GM23338 (cell line): ENCODE measurements around the gene MYOF. TPM values are rescaled to one million over a fixed set of nuclear protein-coding genes. Genes with fewer than 3 reads are reported as not detected.

ENCODE experiments used
- ATAC-seq: fragments of 200-7000 bp; cut with Tn5 transposase; 3 replicates; pipeline ENCODE4 v1.9.1; 2020
- DNase-seq: peaks from one replicate; pipeline ENCODE4 v3.0.0-alpha.2; 2015; ENCODE audit warnings: low spot score
- H2AFZ ChIP-seq: fragments of 200-600 bp; sonication (generic); 2 replicates; pipeline ENCODE4 v1.8.0; 2016; ENCODE audit warnings: antibody characterized with exemption, mild to moderate bottlenecking, moderate library complexity
- H3F3A ChIP-seq: fragments of 200-600 bp; sonication (generic); replicated peaks from 2 replicates; pipeline ENCODE4 v1.8.0; 2017; ENCODE audit warnings: antibody characterized with exemption, mixed run types, low read depth
- H3K27ac ChIP-seq: fragments of 200-600 bp; sonication (generic); 2 replicates; pipeline ENCODE4 v1.6.1; 2016; ENCODE audit warnings: low read depth
- H3K27me3 ChIP-seq: fragments of 200-600 bp; sonication (generic); 2 replicates; pipeline ENCODE4 v1.8.0; 2016; ENCODE audit warnings: mild to moderate bottlenecking, mixed run types, moderate library complexity; ENCODE audit not compliant: insufficient read depth
- H3K36me3 ChIP-seq: fragments of 200-600 bp; sonication (generic); 2 replicates; pipeline ENCODE4 v1.8.0; 2016; ENCODE audit warnings: mild to moderate bottlenecking; ENCODE audit not compliant: insufficient read depth
- H3K4me1 ChIP-seq: fragments of 200-600 bp; sonication (generic); 2 replicates; pipeline ENCODE4 v1.8.0; 2016; ENCODE audit warnings: mild to moderate bottlenecking, moderate library complexity; ENCODE audit not compliant: insufficient read depth
- H3K4me2 ChIP-seq: fragments of 200-600 bp; sonication (generic); 2 replicates; pipeline ENCODE4 v1.7.1; 2017; ENCODE audit warnings: mixed run types
- H3K4me3 ChIP-seq: fragments of 200-600 bp; sonication (generic); 2 replicates; pipeline ENCODE4 v1.6.1; 2016; ENCODE audit warnings: mixed run types
- H3K79me2 ChIP-seq: fragments of 200-600 bp; sonication (generic); replicated peaks from 2 replicates; pipeline ENCODE4 v1.8.0; 2017; ENCODE audit warnings: mild to moderate bottlenecking; ENCODE audit not compliant: insufficient read depth
- H3K9me2 ChIP-seq: fragments of 200-600 bp; sonication (generic); 2 replicates; pipeline ENCODE4 v1.8.0; 2017; ENCODE audit not compliant: insufficient read depth
- H4K20me1 ChIP-seq: fragments of 200-600 bp; sonication (generic); replicated peaks from 2 replicates; pipeline ENCODE4 v1.8.0; 2017; ENCODE audit warnings: mild to moderate bottlenecking; ENCODE audit not compliant: insufficient read depth
- H3K27ac Mint-ChIP-seq: 2 replicates; pipeline ENCODE4 v1.8.0; 2020; ENCODE audit warnings: inconsistent platforms, mild to moderate bottlenecking, moderate library complexity, mixed read lengths
- H3K27me3 Mint-ChIP-seq: 3 replicates; pipeline ENCODE4 v1.8.0; 2022; ENCODE audit warnings: low read depth, mild to moderate bottlenecking, moderate library complexity, mixed read lengths, inconsistent platforms; ENCODE audit not compliant: insufficient read depth, poor library complexity
- H3K36me3 Mint-ChIP-seq: 3 replicates; pipeline ENCODE4 v1.8.0; 2021; ENCODE audit warnings: low read depth, mild to moderate bottlenecking, inconsistent platforms, moderate library complexity, mixed read lengths
- H3K4me1 Mint-ChIP-seq: 3 replicates; pipeline ENCODE4 v1.8.0; 2020; ENCODE audit warnings: mild to moderate bottlenecking, inconsistent platforms, mixed read lengths
- H3K4me3 Mint-ChIP-seq: 3 replicates; pipeline ENCODE4 v1.8.0; 2021; ENCODE audit warnings: moderate library complexity, mild to moderate bottlenecking, inconsistent platforms, mixed read lengths
- H3K9me3 Mint-ChIP-seq: 3 replicates; pipeline ENCODE4 v1.8.0; 2020; ENCODE audit warnings: moderate library complexity, mild to moderate bottlenecking, inconsistent platforms, mixed read lengths
- CREB1 ChIP-seq: fragments of 250-450 bp; sonication (Bioruptor Pico); IDR thresholded peaks from 2 replicates; pipeline ENCODE4 v1.5.0; 2020; ENCODE audit warnings: low read depth, mild to moderate bottlenecking, moderate library complexity
- CTCF ChIP-seq, 2 experiments: fragments of 200-600 bp in 1 of 2; sonication (generic) in 1 of 2; conservative IDR thresholded peaks; 2 replicates each; pipeline versions ENCODE4 v1.5.1 to v1.6.1; 2016 to 2017; ENCODE audit warnings: antibody characterized with exemption in 2 of 2, low read depth in 2 of 2, mild to moderate bottlenecking in 2 of 2, moderate library complexity in 1 of 2
- ETS1 ChIP-seq: IDR thresholded peaks from 2 replicates; pipeline ENCODE4 v1.6.1; 2016; ENCODE audit warnings: antibody characterized with exemption
- EZH2phosphoT487 ChIP-seq: fragments of 200-600 bp; sonication (generic); IDR thresholded peaks from one replicate; pipeline ENCODE4 v1.8.1; 2018; ENCODE audit warnings: antibody characterized with exemption; ENCODE audit not compliant: unreplicated experiment
- JUNB ChIP-seq: IDR thresholded peaks from one replicate; pipeline ENCODE4 v1.6.1; 2016; ENCODE audit warnings: antibody characterized with exemption; ENCODE audit not compliant: unreplicated experiment
- NANOG ChIP-seq: IDR thresholded peaks from 2 replicates; pipeline ENCODE4 v1.6.1; 2016; ENCODE audit warnings: antibody characterized with exemption, borderline replicate concordance
- POLR2AphosphoS5 ChIP-seq: IDR thresholded peaks from 2 replicates; pipeline ENCODE4 v1.6.1; 2016; ENCODE audit warnings: antibody characterized with exemption, low read depth
- STAT1 ChIP-seq: IDR thresholded peaks from one replicate; pipeline ENCODE4 v1.6.1; 2016; ENCODE audit warnings: antibody characterized with exemption; ENCODE audit not compliant: unreplicated experiment
- ZNF114 ChIP-seq: fragments of 250-450 bp; sonication (Bioruptor Pico); IDR thresholded peaks from 2 replicates; pipeline ENCODE4 v1.5.0; 2020; ENCODE audit warnings: mild to moderate bottlenecking, moderate library complexity
- ZNF462 ChIP-seq: fragments of 250-450 bp; sonication (Bioruptor Pico); IDR thresholded peaks from 2 replicates; pipeline ENCODE4 v1.5.0; 2020; ENCODE audit warnings: mild to moderate bottlenecking, moderate library complexity
- polyA plus RNA-seq: library from polyadenylated mRNA; unstranded; fragments of >200 nt; fragmentation: Nextera tagmentation; extraction: Ambion mirVana; gene quantifications from 2 replicates; pipeline ENCODE4 v1.2.1, GENCODE V29; 2016
- total RNA-seq: library from RNA; depleted of rRNA; stranded (reverse); fragments of >200 nt; shearing (Covaris generic); gene quantifications from 2 replicates; pipeline ENCODE4 v1.2.3, GENCODE V29; 2014
- TF ChIP-seq, protein P1 (sequence below): IDR thresholded peaks from one replicate; pipeline ENCODE4 v1.6.1; 2018; ENCODE audit warnings: antibody characterized with exemption; ENCODE audit not compliant: unreplicated experiment

Gene MYOF
- total and polyA plus RNA-seq, 2 experiments from 2014 or later = 0.82 to 1.4 TPM

GRCh38 chr10:93509816-93510215 lies 27.7 kb upstream of the MYOF start:
- H3K4me2 ChIP-seq = no peak overlapping the region
- H2AFZ ChIP-seq = no peak overlapping the region
- H3K4me3 ChIP-seq = no peak overlapping the region
- H3K27ac ChIP-seq = no peak overlapping the region
- Mint-ChIP-seq H3K27me3 (peaks cover 2% of the 10 kb centered on the region), H3K4me1 (peaks cover 3% of the 10 kb centered on the region; the same call in 1 of the 3 replicates), H3K4me3 (no peak overlapping the region), H3K36me3 (peaks cover 25% of the 10 kb centered on the region), H3K9me3 (no peaks in the 10 kb centered on the region), H3K27ac (no peak overlapping the region)
- TF ChIP-seq POLR2AphosphoS5 (no peak), ZNF114 (no peak), ZNF462 (CRISPR knock-in tag) (no peak), CTCF (conservative IDR thresholded peaks at IDR 0.05; ENCODE audit: low read depth in 2 of 2) (no peak), JUNB (no peak), NANOG (no peak), ETS1 (no peak), STAT1 (no peak), EZH2phosphoT487 (no peak), CREB1 (CRISPR knock-in tag) (no peak)
- TF ChIP-seq, protein P1, sequence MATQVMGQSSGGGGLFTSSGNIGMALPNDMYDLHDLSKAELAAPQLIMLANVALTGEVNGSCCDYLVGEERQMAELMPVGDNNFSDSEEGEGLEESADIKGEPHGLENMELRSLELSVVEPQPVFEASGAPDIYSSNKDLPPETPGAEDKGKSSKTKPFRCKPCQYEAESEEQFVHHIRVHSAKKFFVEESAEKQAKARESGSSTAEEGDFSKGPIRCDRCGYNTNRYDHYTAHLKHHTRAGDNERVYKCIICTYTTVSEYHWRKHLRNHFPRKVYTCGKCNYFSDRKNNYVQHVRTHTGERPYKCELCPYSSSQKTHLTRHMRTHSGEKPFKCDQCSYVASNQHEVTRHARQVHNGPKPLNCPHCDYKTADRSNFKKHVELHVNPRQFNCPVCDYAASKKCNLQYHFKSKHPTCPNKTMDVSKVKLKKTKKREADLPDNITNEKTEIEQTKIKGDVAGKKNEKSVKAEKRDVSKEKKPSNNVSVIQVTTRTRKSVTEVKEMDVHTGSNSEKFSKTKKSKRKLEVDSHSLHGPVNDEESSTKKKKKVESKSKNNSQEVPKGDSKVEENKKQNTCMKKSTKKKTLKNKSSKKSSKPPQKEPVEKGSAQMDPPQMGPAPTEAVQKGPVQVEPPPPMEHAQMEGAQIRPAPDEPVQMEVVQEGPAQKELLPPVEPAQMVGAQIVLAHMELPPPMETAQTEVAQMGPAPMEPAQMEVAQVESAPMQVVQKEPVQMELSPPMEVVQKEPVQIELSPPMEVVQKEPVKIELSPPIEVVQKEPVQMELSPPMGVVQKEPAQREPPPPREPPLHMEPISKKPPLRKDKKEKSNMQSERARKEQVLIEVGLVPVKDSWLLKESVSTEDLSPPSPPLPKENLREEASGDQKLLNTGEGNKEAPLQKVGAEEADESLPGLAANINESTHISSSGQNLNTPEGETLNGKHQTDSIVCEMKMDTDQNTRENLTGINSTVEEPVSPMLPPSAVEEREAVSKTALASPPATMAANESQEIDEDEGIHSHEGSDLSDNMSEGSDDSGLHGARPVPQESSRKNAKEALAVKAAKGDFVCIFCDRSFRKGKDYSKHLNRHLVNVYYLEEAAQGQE = no peak
- peaks cover 8% of the 10 kb centered on the region for H3K36me3 ChIP-seq
- H3K27me3 ChIP-seq = no peaks in the 10 kb centered on the region
- H3K9me2 ChIP-seq = no peaks in the 10 kb centered on the region
- DNase-seq (no peak), ATAC-seq (no peak)
- H3K79me2 ChIP-seq = no peaks in the 10 kb centered on the region
- H4K20me1 ChIP-seq = no peaks in the 10 kb centered on the region
- no peaks in the 10 kb centered on the region for H3F3A ChIP-seq
- H3K4me1 ChIP-seq = no peaks in the 10 kb centered on the region
